Regular cardiac myocyte (primary cell): Measurements from ENCODE around the gene RNASE3. TPM values are rescaled to one million over a fixed set of nuclear protein-coding genes. Genes with fewer than 3 reads are reported as not detected.

Experiments used
- total RNA-seq: library from RNA; depleted of rRNA; stranded (reverse); fragments of >200 nt; gene quantifications from 2 replicates; pipeline ENCODE4 v1.2.3, GENCODE V29; 2014

RNASE3 gene
- not detected in 2 replicates for total RNA-seq

GRCh38 chr14:20891126-20891825 lies at the start of gene RNASE3:
RNASE3 (plus strand) TSS chr14:20891385; CDS start chr14:20891687, 302 bp downstream.

Other genes with a start within 250 kb of the RNASE3 start
- gene OR6S1, start 249.7 kb upstream of the RNASE3 start, total RNA-seq, result not detected in 2 replicates
- 9.4 and 38.9 TPM in 2 replicates for gene RNASE4, start 206.8 kb upstream of the RNASE3 start, total RNA-seq
- 6.7 and 10.1 TPM in 2 replicates for gene ANG, start 202.6 kb upstream of the RNASE3 start, total RNA-seq
- gene EDDM3A, start 145.5 kb upstream of the RNASE3 start, total RNA-seq, result not detected in 2 replicates
- gene EDDM3B, start 123.0 kb upstream of the RNASE3 start, total RNA-seq, result not detected in 2 replicates
- not detected in 2 replicates for gene RNASE6, start 110.1 kb upstream of the RNASE3 start, total RNA-seq
- 0.96 and 5.4 TPM in 2 replicates for gene RNASE1, start 88.5 kb upstream of the RNASE3 start, total RNA-seq
- gene RNASE2, start 64.1 kb downstream of the RNASE3 start, total RNA-seq, result not detected in 2 replicates
- 38.3 and 44.0 TPM in 2 replicates for gene METTL17, start 98.6 kb downstream of the RNASE3 start, total RNA-seq
- 0.28 TPM in 1 of 2 replicates, not detected in the other for gene SLC39A2, start 107.9 kb downstream of the RNASE3 start, total RNA-seq
- 0.38 and 10.1 TPM in 2 replicates for gene NDRG2, start 133.7 kb downstream of the RNASE3 start, total RNA-seq
- gene TPPP2, start 138.8 kb downstream of the RNASE3 start, total RNA-seq, result not detected in 2 replicates
- gene RNASE13, start 143.4 kb downstream of the RNASE3 start, total RNA-seq, result not detected in 2 replicates
- gene RNASE7, start 151.0 kb downstream of the RNASE3 start, total RNA-seq, result not detected in 2 replicates
- not detected in 2 replicates for gene RNASE8, start 166.4 kb downstream of the RNASE3 start, total RNA-seq
- 30.3 and 43.7 TPM in 2 replicates for gene ARHGEF40, start 178.9 kb downstream of the RNASE3 start, total RNA-seq
- gene ZNF219, start 207.3 kb downstream of the RNASE3 start, total RNA-seq, result 0.58 and 4.8 TPM in 2 replicates
- gene TMEM253, start 209.7 kb downstream of the RNASE3 start, total RNA-seq, result not detected in 2 replicates